ENCODE data around the gene CHRNA4.

DNA sequence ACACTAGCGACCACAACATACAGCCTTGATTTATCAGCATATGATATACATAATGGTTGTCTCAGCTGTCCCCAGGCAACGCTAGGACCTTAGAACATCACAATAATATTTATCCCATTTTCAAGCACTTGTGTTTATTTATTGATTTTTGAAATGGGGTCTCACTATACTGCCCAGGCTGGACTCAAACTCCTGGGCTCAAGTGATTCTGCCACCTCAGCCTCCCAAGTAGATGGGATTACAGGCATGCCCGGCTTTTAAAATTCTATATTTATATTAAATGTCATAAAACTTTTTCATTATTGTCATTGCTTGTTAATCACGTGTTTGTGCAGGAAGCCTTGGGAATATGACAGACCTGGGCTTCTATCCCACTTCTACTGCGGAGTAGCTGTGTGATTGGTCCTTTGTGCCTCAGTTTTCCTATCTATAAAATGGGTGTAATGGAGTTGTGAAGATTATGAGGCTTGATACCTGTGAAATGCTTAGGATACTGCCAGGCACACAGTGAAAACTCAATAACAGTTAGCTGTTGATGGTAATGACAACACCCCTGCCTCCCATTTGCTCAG, 58.0 kb downstream of the CHRNA4 start:
- TF ChIP-seq POLR2A (IDR thresholded peaks at IDR 0.05; ENCODE audit: low read depth, low read length) (no peak), GATA2 (IDR thresholded peaks at IDR 0.05; ENCODE audit: insufficient read depth, insufficient read length, low read depth, low read length) (no peak), EZH2 (IDR thresholded peaks at IDR 0.05; ENCODE audit: borderline replicate concordance, low read depth, low read length, severe bottlenecking) (no peak), MYC (IDR thresholded peaks at IDR 0.05; ENCODE audit: low read depth, low read length) (no peak), POLR2AphosphoS5 (IDR thresholded peaks at IDR 0.05; ENCODE audit: insufficient read depth, low read depth, low read length) (no peak), JUN (IDR thresholded peaks at IDR 0.05; ENCODE audit: borderline replicate concordance, insufficient read depth, insufficient read length, low read depth) (no peak), FOS (IDR thresholded peaks at IDR 0.05; ENCODE audit: borderline replicate concordance, insufficient read depth, low read length) (no peak)
- TF ChIP-seq, protein P1, sequence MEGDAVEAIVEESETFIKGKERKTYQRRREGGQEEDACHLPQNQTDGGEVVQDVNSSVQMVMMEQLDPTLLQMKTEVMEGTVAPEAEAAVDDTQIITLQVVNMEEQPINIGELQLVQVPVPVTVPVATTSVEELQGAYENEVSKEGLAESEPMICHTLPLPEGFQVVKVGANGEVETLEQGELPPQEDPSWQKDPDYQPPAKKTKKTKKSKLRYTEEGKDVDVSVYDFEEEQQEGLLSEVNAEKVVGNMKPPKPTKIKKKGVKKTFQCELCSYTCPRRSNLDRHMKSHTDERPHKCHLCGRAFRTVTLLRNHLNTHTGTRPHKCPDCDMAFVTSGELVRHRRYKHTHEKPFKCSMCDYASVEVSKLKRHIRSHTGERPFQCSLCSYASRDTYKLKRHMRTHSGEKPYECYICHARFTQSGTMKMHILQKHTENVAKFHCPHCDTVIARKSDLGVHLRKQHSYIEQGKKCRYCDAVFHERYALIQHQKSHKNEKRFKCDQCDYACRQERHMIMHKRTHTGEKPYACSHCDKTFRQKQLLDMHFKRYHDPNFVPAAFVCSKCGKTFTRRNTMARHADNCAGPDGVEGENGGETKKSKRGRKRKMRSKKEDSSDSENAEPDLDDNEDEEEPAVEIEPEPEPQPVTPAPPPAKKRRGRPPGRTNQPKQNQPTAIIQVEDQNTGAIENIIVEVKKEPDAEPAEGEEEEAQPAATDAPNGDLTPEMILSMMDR (IDR thresholded peaks at IDR 0.05; ENCODE audit: extremely low read depth in 1 of 2, insufficient read depth in 1 of 2, low read depth in 1 of 2, low read length in 2 of 2), result no peak
- TF ChIP-seq, protein P2, sequence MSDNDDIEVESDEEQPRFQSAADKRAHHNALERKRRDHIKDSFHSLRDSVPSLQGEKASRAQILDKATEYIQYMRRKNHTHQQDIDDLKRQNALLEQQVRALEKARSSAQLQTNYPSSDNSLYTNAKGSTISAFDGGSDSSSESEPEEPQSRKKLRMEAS (IDR thresholded peaks at IDR 0.05; ENCODE audit: insufficient read depth, insufficient read length), result no peak

Measured in endothelial cell of umbilical vein (primary cell).